GM12872 (cell line): ENCODE measurements around the gene ESRRB.

Experiments used
- CTCF ChIP-seq: IDR thresholded peaks from 3 replicates; pipeline ENCODE4 v1.5.1; 2011; ENCODE audit warnings: low read depth, mild to moderate bottlenecking, low read length, moderate library complexity; ENCODE audit not compliant: insufficient read depth

The ESRRB gene

GRCh38 chr14:76346391-76347160, 29.4 kb upstream of the ESRRB start:
- no peak for TF ChIP-seq CTCF

- no peak for TF ChIP-seq CTCF
Observed at GRCh38 chr14:76348898-76349297, 27.0 kb upstream of the ESRRB start.

DNA sequence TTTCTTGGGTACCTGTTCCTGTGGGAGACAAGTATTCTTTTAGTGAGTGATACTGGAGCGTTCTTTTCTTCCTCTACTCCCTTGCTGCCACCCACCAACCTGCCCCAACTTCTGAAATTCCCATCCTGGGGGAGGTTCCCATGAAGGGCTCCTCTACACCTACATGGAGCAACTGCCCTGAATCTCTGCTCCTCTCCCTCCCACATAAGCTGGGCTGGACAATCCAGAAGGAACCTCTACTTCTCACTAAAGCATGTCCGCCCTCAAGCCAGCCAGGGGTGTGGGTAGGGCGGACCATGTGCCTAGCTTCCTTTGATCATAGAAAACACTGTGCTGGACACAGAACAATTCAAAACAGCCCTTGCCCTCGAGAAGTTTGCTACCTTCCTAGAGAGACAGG, 25.9 kb upstream of the ESRRB start:
- TF ChIP-seq CTCF = no peak

GRCh38 chr14:76350671-76351070, 25.3 kb upstream of the ESRRB start:
- TF ChIP-seq CTCF = no peak

DNA sequence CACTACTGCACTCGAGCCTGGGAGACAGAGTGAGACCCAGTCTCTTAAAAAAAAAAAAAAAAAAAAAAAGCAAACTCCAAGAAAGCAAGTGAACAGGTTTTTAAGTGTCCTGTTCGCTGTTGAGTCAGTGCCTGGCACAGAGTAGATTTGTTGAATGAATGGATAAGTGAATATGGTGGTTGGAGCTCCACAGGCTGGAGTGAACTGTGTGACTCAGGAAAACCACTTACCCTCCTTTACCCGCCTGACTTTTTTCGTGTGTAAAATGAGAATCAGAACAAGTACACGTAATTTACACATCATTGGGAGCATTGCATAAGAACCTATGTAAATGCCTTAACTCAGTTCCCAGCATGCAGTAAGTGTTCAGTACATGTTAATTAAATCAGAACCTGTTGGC, 24.0 kb upstream of the ESRRB start:
- no peak for TF ChIP-seq CTCF

DNA sequence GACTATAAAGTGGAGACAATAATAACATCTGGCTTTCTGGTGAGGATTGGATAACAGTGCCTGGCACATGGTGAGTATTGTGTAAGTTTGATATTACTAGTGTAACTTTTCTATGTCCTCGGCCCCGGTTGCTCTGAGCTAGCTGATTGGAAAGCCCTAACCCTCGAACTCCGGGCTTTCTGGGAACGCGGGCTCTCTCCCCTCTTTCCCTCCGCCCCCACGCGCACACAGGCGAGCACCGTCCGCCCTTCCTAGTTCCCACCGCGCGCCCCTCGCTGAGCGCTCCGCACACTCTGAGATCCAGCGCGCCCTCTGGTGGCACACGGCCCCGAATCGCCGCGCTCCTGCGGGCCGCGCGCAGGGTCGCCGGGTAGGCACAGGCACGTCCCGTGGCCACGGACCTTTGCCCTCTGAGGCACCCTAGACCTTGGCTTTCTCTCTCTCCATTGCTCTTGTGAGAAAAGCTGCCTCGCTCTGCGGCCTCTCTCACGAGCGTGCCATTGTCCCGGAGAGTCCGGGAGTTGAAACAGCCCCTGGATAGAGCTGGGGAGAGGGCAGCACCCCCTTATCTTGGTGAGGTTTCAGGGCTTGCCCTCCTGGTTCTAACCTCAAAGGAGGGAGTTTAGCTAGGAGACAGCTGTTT, 23.2 kb upstream of the ESRRB start:
- TF ChIP-seq CTCF = peak; percentile 79

- no peak for TF ChIP-seq CTCF
Observed at GRCh38 chr14:76354310-76354709, 21.6 kb upstream of the ESRRB start.
